ENCODE results near the gene RNF150. TPM values are rescaled to one million over a fixed set of nuclear protein-coding genes. Genes with fewer than 3 reads are reported as not detected.

Gene RNF150
- total RNA-seq, 4 donors from 2014 or later, result 13.1 to 24.3 (median 15.7) TPM

DNA sequence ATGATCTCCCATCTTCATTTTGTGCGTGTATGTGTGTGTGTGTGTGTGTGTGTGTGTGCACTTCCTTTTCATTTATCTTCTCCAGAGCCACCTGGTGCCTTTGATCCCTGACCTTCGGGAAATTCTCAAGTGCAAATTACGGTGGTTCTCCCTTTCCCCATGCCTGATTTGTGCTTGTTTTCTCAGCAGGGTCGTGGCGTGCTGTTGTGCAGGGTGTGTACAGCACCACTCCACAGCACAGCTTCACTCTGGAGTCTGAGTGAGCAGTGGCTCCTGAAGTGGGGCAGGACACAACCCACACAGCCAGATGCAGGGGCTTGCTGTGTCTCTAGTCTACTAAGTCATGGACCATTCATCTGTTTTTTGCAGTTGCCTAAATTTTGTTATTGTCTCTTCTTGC lies 262.8 kb downstream of the RNF150 start:
- Histone ChIP-seq H3K27ac (no peak overlapping the region), H3K27me3 (no peaks in the 10 kb centered on the region), H3K36me3 (no peaks in the 10 kb centered on the region), H3K4me3 (no peak overlapping the region), H3K9me3 (no peaks in the 10 kb centered on the region), H3K4me1 (peaks cover 0 to 8% (median 0%) of the 10 kb centered on the region in 4 donors)
- no peak for TF ChIP-seq POLR2A (IDR thresholded peaks at IDR 0.05)
- TF ChIP-seq EP300 (IDR thresholded peaks at IDR 0.05), result no peak
- TF ChIP-seq, protein P1, sequence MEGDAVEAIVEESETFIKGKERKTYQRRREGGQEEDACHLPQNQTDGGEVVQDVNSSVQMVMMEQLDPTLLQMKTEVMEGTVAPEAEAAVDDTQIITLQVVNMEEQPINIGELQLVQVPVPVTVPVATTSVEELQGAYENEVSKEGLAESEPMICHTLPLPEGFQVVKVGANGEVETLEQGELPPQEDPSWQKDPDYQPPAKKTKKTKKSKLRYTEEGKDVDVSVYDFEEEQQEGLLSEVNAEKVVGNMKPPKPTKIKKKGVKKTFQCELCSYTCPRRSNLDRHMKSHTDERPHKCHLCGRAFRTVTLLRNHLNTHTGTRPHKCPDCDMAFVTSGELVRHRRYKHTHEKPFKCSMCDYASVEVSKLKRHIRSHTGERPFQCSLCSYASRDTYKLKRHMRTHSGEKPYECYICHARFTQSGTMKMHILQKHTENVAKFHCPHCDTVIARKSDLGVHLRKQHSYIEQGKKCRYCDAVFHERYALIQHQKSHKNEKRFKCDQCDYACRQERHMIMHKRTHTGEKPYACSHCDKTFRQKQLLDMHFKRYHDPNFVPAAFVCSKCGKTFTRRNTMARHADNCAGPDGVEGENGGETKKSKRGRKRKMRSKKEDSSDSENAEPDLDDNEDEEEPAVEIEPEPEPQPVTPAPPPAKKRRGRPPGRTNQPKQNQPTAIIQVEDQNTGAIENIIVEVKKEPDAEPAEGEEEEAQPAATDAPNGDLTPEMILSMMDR (IDR thresholded peaks at IDR 0.05), result no peak
- 60 to 64% methylated on average over 5 of the region's 5 CpGs for WGBS, 2 donors
- DNase-seq (ENCODE audit: low spot score in 2 of 2), result no peak

DNA sequence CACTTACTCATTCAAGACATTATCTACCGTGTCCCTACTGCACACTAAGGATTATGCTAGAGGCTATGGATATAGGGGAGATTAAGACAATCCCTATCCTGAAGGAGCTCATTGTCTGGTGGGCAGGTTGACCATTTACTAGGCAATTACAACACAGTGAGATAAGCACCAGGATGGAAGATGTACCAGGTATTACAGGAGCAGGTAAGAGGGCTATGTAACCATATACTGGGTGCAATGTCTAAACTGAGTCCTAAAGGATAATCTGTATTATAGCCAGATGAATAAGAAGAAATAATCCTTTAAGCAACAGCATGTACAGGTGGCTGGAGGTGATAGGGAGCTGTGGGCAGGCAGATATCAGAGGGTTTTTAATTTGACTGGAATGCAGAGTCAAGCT lies 263.8 kb downstream of the RNF150 start:
- Histone ChIP-seq H3K4me1 (peaks cover 0 to 8% (median 0%) of the 10 kb centered on the region in 4 donors), H3K9me3 (no peaks in the 10 kb centered on the region), H3K4me3 (no peak overlapping the region), H3K27ac (no peak overlapping the region), H3K36me3 (no peaks in the 10 kb centered on the region), H3K27me3 (no peaks in the 10 kb centered on the region)
- TF ChIP-seq, protein P1 (IDR thresholded peaks at IDR 0.05), result no peak
- TF ChIP-seq EP300 (IDR thresholded peaks at IDR 0.05) (no peak), POLR2A (IDR thresholded peaks at IDR 0.05) (no peak)
- WGBS, 2 donors, result 91 to 94% methylated on average over 1 of the region's 1 CpG
- DNase-seq (ENCODE audit: low spot score in 2 of 2), result no peak

DNA sequence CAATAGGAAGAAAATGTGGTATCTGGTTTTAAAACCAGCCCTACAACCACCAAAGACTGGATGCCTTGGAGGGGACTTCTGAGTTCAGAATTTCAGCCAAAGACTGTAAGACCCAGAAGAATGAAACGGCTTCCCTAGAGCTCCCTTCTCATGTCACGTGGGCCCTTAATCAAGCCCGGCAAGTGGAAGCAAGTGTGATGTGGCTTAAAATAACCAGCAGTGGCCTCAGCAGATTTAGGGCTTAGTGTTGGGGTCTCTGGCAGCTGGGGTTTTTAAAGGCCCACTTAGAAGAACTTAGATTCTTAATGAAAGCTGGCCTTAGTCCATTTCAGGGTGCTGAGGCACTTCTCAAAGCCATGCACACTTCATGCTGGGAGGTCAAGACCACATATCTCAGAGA lies 265.9 kb downstream of the RNF150 start:
- H3K27ac ChIP-seq, result no peak overlapping the region
- TF ChIP-seq, protein P1 (IDR thresholded peaks at IDR 0.05), result no peak
- H3K4me3 ChIP-seq, result no peak overlapping the region
- H3K36me3 ChIP-seq, result no peaks in the 10 kb centered on the region
- no peak for DNase-seq (ENCODE audit: low spot score in 2 of 2)
- WGBS, 2 donors, result 82 to 87% methylated on average over 3 of the region's 3 CpGs
- H3K27me3 ChIP-seq, result no peaks in the 10 kb centered on the region
- no peaks in the 10 kb centered on the region for H3K9me3 ChIP-seq
- H3K4me1 ChIP-seq, result peaks cover 0 to 8% (median 0%) of the 10 kb centered on the region in 4 donors

DNA sequence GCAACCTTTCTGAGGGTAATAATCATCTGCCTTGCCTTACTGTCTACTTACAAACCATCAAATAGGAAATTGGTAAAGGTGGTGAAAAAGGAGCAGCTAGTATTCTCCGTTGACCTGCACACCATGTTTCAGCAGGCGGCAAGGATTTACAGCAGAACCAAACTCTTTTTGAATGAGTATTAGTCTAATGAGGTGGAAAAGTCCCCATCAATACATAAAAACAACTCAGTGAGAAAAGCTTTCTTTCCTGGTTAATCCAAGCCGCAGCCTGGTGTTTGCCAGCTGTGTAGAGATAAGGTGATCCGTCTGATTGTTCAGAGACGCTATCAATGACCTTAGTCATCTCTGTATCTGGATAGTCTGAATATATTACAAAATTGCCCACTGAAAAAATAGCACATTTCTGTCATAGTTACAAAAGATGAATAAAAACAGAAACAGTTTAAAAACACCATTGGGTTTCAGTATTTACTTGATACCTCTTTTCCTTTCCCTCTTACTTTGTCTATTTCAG lies 266.7 kb downstream of the RNF150 start:
- Histone ChIP-seq H3K27ac (no peak overlapping the region), H3K4me1 (peaks cover 0 to 7% (median 0%) of the 10 kb centered on the region in 4 donors), H3K4me3 (no peak overlapping the region), H3K27me3 (no peaks in the 10 kb centered on the region), H3K36me3 (no peaks in the 10 kb centered on the region), H3K9me3 (no peaks in the 10 kb centered on the region)
- WGBS, 2 donors, result 94 to 95% methylated on average over 5 of the region's 5 CpGs
- TF ChIP-seq POLR2A (IDR thresholded peaks at IDR 0.05) (no peak), EP300 (IDR thresholded peaks at IDR 0.05) (no peak)
- TF ChIP-seq, protein P1 (IDR thresholded peaks at IDR 0.05), result no peak
- no peak for DNase-seq (ENCODE audit: low spot score in 2 of 2)

DNA sequence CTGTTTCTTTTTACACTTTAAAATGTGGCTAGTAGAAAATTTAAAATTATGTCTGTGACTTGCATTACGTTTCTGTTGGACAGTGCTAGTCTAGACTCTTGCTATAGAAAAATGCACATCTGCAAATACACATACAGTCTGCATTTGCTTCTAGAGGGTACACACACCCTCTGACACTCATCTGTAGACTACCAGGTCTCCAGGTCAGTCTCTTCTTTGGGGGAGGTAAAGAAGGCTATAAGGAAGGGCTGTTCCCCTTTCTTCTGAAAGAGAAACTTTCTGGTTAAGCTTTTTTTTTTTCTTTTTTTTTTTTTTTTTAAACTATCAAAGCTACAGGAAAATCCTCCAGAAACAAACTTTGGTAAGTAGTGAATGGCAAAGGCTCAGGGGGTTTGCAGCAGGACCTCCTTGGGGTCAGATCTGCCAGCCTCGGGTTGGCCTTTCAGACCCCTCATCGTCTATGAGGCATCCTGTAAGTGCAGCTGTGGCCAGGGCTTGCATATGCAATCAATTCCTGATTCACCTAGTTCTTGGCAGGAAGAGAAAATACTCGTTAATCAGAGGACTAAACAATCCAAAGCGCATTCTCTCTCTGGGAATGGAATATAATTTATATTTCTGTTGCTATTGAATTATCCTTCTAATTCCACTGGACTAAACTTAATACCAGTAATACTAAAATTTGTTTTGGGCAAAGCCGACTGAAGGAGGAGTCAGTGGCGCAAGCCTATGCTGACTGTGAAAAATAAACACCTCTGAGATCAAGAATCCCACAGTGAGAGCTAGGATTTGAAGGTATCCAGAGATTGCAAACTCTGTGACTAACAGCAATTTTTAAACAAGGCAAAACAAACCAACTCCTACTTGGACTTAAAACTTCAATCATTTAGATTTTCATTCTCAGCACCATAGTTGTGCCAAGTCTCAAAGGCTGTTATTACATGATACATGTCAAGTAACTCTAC lies 267.7 kb downstream of the RNF150 start:
- TF ChIP-seq, protein P1 (IDR thresholded peaks at IDR 0.05), result no peak
- no peak for TF ChIP-seq EP300 (IDR thresholded peaks at IDR 0.05)
- TF ChIP-seq POLR2A (IDR thresholded peaks at IDR 0.05), result no peak
- H3K9me3 ChIP-seq, result no peaks in the 10 kb centered on the region
- H3K27ac ChIP-seq, result no peak overlapping the region
- no peak overlapping the region for H3K4me3 ChIP-seq
- H3K27me3 ChIP-seq, result no peaks in the 10 kb centered on the region
- no peak for DNase-seq (ENCODE audit: low spot score in 2 of 2)
- H3K36me3 ChIP-seq, result no peaks in the 10 kb centered on the region
- 70 to 75% methylated on average over 7 of the region's 7 CpGs for WGBS, 2 donors
- H3K4me1 ChIP-seq, result peaks cover 0 to 2% (median 0%) of the 10 kb centered on the region in 4 donors

All from tibial nerve (tissue), 4 donors.